HG03025 (cell line): ENCODE measurements around the gene RHOJ.
"Not testable (repeated sequence)": the region's sequence is repeated elsewhere in the genome, so short reads cannot be mapped to it uniquely, and the experiment has no call there.

Experiments used
- ATAC-seq: cut with Tn5 transposase; IDR thresholded peaks from one replicate; pipeline ENCODE4 v1.9.1; 2021; ENCODE audit warnings: mild to moderate bottlenecking, moderate library complexity; ENCODE audit not compliant: unreplicated experiment, low FRiP score

The RHOJ gene

DNA sequence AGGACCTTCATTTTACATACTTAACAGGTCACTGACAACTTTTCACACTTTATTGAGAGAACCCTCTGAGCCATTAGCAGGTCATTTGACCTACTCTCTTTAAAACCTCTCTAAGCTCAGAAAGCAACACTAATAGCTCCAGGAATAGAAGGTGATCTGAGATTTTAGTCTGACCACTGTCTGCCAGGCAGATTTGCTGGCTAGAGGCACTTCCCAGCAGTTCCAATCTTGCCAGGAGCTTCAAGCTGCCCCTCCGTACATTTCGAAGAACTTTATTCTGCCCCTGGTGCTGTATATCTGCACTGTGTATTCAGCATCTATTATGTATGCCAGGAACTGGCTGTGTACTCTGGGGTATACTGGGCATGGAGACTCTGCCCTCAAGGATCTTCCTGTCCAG is 58.2 kb downstream of the RHOJ start:
- no peak for ATAC-seq

DNA sequence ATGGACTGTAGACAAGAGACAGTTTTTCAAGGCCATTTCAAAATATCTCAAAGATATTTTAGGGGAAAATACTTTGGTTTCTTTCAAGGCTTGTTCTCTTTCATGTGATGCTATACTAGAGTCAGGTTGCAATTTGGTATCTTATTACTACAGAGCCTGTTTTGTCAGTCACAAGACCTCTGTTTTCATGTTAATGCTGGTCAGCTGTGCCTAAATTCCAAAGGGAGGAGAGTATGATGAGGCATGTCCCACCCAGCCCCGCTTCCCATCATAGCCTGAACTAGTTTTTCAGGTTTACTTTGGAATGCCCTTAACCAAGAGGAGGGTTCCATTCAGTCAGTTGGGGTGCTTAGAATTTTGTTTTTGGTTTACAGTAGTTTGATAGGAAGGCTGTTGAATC is 61.9 kb downstream of the RHOJ start:
- ATAC-seq = no peak

DNA sequence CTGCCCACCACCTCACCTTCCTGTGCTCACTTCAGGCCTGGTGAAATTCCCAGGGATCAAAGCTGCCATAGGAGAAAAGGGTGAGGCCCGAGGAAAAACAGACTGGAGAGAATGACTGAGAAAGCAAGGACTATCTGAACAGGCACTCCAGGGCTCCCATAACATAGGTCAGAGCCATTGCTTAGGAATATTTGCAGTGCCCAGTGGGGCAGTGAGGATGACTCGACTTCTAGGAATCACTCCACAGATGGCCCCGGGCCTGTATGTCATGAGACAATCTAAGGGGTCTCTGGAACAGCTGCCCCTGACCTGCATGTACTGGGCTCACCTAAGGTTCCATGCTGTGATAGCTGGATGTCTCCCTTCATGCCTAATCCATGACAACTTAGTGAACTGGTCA is 62.9 kb downstream of the RHOJ start:
- no peak for ATAC-seq

DNA sequence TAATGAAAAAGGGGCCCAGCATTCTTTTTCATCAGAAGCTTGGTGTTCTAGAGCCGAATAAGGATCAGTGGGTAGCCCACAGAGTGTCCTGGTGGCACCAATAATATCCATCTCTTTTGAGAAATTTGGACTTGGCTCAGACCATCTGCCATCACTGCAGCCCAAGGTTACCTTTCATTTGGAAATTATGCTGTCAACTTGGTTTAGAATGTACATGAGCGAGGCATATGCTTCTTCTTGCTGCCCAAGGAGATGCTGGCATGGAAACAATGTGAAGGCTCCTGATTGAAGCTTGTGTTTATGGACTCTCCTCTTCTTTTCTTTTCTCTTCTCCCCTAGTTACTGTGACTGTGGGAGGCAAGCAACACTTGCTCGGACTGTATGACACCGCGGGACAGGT is 64.5 kb downstream of the RHOJ start:
- no peak for ATAC-seq

DNA sequence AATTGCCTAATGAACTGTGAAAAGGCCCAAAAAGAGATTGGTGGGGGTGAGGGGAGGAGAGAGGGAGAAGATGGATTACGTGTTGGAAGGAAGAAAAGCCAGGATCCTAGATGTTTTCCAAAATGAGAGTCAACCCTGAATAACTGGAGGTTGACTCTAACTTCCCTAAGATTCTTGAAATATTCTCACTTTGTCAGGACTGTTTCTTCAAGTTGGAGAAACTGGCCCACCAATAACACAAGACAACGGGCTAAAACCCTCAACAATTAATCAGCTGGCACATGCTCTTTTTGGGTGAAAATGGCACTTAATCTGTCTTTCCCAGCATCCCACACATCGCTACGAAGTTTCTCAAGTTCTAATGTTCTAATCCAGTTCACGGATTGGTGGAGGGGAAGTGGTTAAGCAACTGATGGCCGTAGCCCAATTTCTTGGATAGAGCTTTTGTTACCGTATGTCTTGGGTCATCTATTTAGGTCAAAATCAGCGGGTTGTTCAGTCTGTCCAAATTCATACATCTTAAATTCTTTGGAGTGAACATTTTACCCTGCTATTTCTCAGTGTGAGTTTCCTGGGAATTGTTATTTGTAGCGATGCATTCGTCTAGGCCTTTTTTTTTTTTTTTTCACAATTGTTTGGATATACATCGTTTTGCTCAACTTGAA is 65.5 kb downstream of the RHOJ start:
- ATAC-seq = no peak

DNA sequence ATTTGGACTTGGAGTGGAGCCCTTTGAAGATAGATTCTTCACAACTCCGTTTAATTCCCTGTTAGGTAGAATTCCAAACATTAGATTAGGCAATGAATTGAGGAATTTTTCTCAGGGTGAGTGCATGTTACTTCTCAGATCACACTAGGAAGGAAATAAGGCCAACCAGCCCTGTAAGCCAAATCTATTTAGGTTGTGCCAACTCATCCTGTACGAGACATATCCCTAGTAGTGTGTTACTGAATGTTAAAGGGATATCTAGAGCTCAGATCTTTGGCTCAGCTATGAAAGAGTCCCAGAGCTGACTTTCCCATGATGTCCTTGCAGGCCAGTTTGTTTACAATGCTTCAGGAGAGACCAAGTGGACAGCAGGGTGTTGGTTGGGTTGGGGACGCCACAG is 68.9 kb downstream of the RHOJ start:
- ATAC-seq = no peak

DNA sequence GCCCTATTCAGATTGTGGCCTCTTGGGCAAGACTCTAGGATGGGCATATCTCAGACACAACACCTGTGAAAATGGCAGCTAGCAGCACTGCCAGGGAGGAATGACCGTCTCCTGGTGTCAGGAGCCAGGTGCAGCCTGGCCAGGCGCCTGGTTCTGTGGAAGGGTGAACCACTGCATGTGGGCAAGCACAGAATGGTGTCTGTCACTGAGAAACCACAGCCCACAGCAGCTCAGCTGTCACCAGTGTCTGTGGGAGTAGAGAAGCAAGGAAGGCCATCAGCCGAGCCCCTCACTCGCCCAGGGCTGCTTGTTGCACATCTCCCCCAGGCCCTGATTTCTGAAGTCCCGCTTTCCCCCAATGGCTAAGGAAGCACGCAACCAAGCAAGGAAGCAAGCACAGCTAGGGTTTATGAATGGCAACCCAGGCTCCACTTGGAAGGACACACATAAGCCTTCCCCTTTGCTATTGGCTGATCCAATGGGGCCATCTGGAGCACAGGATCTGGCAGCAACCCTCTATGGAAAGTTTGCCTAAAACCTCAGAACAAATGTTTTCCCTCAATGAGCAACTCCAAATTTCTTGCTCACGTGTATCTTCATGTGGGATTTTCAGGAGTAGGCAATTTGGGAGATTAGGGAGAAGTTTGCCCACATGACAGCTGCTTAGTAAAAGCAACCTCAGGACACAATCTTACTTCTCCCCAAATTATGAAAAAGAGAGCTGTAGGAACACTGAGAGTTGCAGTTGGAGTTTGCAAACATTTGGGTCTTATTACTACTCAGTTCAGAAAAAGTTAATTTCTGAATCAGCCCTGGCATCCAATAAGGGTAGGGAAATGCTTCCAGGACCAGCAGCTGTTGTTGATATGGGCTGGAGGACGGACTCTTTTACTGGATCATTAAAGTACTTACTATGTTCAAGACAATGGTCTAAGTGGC is 69.7 kb downstream of the RHOJ start:
- ATAC-seq = no peak

DNA sequence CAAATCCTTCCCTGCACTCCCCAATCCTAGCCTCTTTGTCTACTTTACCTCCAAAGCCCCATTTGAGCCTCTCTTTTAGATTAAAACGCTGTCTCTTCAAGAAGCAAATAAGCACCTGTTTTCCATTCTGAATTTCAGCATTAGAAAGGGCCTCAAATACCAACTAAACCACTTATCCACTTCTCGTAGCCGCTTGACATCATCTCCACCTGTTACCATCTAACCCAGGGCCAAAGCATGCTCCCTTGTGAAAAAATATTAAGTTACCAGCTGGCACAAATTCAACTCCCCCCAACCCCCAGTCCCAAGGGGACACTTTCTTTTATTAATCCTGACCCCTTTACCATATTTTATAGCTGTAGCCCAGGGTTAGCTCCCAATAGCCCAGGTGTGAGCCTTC is 71.4 kb downstream of the RHOJ start:
- ATAC-seq = no peak

DNA sequence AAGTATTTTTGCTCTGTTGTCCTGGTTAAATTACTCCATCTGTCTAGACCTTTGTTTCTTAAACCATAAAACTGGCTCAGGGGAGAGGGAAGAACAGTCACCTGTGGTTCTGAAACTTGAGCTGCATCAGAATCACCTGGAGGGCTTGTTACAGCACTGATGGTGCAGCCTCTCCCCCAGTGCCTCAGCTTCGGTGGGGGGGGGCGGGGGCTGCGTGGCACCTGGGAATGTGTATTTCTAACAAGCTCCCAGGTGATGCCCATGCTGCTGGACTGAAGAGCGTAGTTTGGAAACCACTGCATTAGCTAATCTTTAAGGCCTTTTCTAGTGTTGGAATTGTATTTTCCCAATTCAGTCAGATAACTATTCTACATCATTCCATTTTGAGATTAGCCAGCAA is 71.8 kb downstream of the RHOJ start:
- ATAC-seq = no peak

DNA sequence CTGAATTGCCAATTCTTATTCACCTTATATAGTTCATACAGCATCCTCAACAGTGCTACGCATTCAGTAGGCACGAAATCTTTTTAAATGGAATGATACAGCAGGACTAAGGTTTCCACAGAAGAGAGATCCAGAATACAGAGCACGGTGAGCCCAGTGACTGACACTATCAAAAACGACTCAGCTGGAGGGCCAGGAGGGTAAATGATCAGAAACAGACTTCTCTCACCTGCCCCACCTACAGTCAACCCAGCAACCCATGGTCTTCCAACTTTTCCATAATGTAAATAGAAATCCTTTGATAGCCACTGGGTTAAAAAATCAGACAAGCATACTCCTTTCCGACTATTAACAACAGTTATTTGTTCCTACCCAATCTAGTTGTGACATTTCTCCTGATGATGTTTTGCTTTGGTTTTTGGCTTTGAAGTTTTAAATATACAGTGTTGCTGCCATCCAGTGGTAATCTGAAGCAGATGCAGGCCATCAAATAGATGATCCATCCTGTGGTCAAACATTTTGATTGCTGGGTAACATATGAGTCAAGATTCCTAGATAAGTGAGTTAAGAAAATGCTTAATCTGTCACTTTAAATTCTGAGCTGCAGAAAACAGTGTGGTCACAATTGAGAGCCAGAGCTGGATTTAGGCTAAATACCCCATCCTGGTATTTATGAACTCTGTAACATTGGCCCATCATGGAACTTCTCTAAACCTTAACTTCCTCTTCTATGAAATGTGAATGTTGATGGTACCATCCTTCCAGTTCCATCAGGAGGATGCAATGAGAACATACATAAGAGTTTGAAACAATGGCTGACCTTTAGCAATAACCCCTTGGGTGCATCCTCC is 72.5 kb downstream of the RHOJ start:
- no peak for ATAC-seq

DNA sequence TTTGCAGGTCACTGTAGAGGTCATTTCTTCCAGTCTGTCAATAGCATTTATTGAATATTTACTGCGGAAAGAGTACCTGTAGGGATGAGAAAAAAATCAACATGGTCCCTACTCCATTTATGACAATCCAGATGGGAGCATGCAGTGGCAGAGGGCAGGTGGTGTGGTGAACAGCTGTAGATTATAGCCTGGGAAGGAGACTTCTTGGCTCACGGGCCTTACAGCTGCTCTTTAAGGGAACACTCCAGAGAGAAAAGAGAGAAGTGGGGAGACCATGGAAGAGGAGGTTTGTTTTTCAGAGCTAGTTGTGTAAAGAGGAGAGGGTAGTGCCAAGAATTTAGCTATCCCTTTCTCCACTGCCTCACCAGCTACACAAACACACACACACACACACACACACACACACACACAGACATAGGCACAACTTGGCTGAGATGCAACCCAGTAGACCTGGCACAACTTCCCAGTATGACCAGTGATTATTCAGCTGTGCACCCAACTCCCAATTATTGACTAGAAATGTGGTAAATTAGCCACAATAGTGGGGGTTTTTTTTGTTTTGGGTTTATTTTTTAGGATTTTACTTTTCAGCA is 73.4 kb downstream of the RHOJ start:
- ATAC-seq = no peak

DNA sequence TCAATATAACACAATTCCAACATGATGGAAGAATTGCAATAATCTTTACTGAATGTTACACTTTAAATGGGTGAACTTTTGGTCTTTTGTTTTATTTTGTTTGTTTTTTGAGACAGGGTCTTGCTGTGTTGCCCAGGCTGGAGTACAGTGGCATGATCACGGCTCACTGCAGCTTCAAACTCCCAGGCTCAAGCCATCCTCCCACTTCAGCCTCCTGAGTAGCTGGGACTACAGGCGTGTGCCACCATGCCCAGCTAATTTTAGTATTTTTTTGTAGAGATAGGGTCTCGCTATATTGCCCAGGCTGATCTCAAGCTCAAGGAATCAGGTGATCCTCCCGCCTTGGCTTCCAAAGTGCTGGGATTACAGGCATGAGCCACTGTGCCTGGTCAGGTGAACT is 75.7 kb downstream of the RHOJ start:
- not testable (repeated sequence) for ATAC-seq

DNA sequence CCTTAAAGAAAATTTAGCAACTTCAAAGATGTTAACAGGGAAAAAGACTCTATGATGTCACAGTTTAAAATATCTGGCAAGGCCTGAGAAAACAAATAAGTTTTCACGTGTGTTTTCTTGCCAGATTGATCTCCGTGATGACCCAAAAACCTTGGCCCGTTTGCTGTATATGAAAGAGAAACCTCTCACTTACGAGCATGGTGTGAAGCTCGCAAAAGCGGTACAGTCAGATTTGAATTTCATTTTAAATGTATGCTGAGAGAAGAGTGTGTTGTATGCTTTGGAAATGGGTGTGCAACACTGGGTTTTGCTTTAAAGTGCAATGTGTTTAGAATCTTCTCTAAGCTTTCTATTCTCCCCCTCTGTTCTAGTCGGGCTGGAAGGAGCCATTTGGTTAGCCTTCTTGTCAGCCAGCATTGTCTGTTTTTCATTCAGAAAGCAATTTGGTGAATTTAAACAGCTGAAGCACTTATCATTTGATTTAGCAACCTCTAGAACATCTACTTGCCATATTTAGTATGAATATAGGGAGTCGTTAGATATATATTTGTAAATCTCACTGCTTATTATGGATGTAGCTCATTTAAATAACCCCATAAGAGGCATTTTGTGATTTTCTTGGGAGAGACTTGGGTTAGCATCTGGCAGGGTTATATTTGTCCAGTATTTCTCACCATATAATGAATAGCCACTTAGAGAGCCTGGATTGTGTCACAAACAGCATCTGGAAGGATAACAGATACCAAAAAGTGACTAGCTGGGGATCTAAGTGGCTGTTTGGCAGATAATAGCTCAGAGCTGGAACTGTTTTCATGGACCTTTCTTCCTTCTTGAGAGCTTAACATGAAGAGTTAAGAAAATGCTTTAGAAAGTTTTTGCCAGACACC is 79.0 kb downstream of the RHOJ start:
- ATAC-seq = peak; percentile 64

DNA sequence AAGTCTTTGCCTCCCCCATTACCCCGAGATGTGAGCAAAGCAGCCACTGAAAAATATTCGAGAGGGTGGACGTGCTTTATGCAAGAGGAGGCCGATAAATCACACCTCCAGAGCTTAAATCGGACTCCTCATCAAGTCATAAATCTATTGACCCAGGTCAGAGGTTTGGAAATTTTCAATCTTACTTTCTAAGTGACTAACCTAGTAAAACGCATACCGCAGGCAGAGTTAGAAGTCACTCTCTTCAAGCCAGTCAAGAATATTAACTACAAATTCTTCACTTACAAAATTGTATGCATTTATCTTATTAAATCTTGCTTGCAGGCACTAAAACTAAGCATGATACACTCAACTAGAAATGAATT is 79.6 kb downstream of the RHOJ start:
- no peak for ATAC-seq

DNA sequence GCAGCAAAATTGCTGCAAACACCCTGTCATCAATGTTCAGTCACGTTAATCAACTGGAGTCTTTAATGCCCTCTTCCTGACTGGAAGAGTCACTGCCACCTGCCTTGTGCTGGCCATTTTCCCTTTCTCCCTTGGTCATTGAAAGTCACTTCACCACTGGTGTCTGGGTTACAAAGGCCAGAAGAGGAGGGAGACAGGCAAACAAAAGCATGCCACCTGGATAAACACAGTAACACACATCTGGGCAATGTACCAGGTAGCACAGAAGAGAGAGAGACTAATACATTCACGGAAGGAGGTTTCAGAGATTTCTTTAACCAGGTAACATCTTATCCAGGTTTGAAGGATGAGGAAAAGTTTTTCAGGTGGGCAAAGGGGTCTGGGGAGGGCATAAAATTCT is 81.8 kb downstream of the RHOJ start:
- no peak for ATAC-seq

DNA sequence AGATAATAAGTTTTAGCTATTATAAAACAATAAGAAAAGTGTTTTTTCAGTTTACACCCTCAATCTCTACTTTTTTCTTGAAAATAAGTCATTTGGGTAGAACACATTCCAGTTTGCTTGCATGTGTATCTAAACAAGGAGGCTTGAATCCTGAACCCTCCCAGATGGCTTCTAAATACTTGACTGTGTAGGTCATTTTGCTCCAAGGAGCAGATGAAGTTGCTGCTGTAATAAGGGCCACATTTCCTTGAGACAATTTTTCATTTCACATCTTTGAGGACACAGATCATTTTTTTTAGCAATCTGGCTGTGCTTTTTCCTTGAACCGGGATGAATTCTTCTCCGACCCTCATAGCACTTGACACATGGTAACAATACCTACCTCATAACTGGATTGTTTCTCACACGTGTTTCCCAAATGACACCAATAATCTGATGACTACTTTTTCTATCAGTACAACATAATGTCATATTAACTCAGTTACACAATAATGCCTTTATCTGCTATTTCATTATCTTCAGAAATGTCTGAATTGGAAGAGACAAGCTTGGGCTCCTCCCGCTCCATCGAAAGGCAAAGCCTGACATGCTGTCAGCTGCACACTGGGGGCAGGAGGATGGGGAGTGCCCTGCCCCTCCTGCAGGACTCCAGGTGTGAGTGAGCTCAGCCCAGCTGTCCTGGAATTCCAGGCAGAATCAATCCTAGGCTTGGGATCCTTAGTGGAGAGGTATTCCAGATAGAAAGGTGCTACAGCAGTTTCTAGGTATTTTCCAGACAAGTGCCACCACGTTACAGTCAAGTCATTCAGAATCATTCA is 83.6 kb downstream of the RHOJ start:
- ATAC-seq = no peak

DNA sequence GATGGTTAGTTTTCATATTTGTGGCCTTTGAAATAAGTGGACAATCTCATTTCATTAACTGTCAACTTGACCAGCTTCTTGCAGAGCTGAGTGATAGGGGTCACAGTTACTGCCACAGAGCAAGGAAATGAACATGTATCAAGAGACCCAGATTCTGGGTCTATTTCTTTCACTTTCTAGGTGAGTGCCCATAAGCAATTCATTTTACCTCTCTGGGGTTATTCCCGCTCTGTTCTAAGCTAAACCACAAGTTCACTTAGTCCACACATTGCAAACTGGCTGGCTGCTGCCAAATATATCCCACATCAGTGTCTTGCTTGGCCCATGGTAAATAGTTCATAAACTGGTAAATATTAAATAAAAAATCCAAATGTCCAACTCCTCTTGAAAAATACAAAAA is 84.6 kb downstream of the RHOJ start:
- ATAC-seq = no peak

DNA sequence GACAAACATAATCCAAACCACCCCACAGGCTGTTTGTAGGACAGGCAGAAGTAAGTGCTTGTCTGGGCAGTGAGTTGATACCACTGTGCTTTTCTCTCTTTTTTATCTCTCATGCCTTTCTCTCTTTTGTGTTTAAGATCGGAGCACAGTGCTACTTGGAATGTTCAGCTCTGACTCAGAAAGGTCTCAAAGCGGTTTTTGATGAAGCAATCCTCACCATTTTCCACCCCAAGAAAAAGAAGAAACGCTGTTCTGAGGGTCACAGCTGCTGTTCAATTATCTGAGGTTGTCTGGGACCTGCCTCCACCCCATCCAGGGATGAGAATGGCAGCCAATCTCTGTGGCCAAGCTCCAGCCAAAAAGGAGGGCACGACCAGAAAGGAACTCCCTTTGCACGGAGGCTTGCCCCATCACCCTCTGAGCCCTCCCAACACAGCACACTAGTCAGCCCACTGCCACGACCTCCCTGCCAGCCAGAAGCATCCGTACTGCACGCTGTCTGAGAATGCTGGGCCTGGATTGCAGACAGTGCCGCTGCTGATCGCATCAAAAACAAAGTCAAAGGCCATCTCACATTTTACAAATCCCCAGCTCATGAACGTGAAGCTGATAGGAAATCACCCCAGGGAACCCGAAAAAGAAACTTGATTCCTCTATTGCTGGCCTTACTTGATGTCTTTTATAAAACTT is 86.6 kb downstream of the RHOJ start:
- ATAC-seq = no peak
